ENCODE results near the gene HDAC11.

The HDAC11 gene

DNA sequence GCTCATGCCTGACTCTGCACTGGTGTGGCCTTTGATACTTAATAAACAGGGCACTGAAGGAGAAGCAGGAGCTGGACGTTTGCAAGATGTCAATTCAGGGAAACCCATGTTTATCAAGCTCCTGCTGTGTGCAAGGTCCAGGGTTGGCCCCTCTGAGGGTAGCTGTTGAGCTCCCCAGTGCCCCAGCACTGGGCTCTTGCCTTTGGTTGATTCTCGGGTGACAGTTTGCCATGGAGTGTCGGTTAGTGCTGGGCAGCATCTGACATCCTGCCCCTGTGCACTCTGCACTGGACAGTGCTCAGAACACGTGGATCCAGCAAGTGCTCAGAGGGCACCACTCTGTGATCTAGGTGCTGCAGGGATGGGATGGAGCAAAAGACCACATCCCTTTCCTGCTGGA is 7.3 kb downstream of the HDAC11 start:
- Histone ChIP-seq H3K36me3 (ENCODE audit: insufficient read depth, low read length) (no peaks in the 10 kb centered on the region), H3K27ac (no peak overlapping the region), H3K4me3 (no peak overlapping the region), H3K9ac (ENCODE audit: insufficient read length) (no peak overlapping the region), H3K9me3 (ENCODE audit: low read depth, low read length) (no peaks in the 10 kb centered on the region)
- DNase-seq (ENCODE audit: low read depth, low spot score) = no peak
- no peak for TF ChIP-seq POLR2AphosphoS5 (IDR thresholded peaks at IDR 0.05; ENCODE audit: borderline replicate concordance, low read depth, low read length)
- TF ChIP-seq FOXP2 (optimal IDR thresholded peaks at IDR 0.05; ENCODE audit: control extremely low read depth, extremely low read length, insufficient read depth) = no peak
- no peak for TF ChIP-seq EZH2 (IDR thresholded peaks at IDR 0.05)

DNA sequence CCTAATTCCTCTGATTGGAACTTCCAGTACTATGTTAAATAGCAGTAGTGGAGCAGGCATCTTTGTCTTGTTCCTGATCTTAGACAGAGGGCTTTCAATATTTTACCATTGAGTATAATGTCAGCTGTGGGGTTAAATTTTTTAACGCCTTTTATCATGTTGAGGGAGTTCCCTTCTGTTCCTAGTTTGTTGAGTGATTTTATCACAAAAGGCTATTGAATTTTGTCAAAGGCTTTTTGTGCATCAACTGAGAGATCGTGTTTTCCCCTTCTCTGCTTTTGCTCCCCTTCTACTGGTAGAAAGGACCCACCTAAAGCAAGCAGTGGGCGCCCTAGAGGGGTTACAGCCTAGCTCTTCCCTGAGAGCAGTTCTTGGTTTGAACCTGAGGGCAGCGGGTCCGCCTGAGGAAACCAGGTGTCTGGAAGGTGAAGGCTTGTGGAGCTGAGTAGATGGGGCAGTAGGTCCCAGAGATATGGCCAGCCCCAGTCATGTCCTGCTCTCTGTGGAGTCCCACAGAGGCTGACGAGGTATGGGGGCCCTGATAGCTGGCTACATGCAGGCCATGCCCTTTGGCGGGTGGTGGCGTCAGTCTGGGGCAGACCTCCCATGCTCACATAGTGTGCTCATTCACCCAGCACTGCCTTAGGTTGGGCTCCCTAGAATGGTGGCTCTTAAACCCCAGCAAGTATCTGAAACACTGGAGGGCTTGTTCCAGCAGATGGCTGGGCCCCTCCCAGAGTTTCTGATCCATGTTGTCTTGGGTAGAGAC is 11.3 kb downstream of the HDAC11 start:
- Histone ChIP-seq H3K4me3 (no peak overlapping the region), H3K27ac (no peak overlapping the region), H3K9ac (ENCODE audit: insufficient read length) (no peak overlapping the region), H3K9me3 (ENCODE audit: low read depth, low read length) (no peaks in the 10 kb centered on the region), H3K36me3 (ENCODE audit: insufficient read depth, low read length) (no peaks in the 10 kb centered on the region)
- TF ChIP-seq EZH2 (IDR thresholded peaks at IDR 0.05) (no peak), POLR2AphosphoS5 (IDR thresholded peaks at IDR 0.05; ENCODE audit: borderline replicate concordance, low read depth, low read length) (no peak)
- no peak for DNase-seq (ENCODE audit: low read depth, low spot score)

DNA sequence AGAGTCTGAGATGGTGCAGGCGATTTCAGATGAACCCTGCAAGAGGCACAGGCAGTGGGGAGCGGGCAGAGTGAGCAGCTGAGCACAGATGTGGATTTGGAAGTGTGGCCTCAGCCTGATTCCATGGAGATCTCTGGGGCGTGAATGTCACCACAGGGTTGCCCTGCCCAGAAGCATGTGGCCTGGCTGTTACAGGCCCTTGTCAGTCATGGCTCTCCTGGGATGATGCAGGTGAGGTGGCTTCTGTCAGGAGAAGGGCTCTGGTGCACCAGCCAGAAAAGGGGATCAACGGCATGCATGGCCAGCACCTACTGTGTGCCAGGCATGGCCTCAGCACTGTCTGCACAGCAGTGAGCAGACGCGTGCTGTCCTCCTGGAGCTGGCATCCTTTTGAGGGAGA is 11.9 kb downstream of the HDAC11 start:
- Histone ChIP-seq H3K9me3 (ENCODE audit: low read depth, low read length) (no peaks in the 10 kb centered on the region), H3K36me3 (ENCODE audit: insufficient read depth, low read length) (no peaks in the 10 kb centered on the region), H3K4me3 (no peak overlapping the region), H3K9ac (ENCODE audit: insufficient read length) (no peak overlapping the region), H3K27ac (no peak overlapping the region)
- no peak for DNase-seq (ENCODE audit: low read depth, low spot score)
- TF ChIP-seq POLR2AphosphoS5 (IDR thresholded peaks at IDR 0.05; ENCODE audit: borderline replicate concordance, low read depth, low read length) (no peak), EZH2 (IDR thresholded peaks at IDR 0.05) (no peak)

DNA sequence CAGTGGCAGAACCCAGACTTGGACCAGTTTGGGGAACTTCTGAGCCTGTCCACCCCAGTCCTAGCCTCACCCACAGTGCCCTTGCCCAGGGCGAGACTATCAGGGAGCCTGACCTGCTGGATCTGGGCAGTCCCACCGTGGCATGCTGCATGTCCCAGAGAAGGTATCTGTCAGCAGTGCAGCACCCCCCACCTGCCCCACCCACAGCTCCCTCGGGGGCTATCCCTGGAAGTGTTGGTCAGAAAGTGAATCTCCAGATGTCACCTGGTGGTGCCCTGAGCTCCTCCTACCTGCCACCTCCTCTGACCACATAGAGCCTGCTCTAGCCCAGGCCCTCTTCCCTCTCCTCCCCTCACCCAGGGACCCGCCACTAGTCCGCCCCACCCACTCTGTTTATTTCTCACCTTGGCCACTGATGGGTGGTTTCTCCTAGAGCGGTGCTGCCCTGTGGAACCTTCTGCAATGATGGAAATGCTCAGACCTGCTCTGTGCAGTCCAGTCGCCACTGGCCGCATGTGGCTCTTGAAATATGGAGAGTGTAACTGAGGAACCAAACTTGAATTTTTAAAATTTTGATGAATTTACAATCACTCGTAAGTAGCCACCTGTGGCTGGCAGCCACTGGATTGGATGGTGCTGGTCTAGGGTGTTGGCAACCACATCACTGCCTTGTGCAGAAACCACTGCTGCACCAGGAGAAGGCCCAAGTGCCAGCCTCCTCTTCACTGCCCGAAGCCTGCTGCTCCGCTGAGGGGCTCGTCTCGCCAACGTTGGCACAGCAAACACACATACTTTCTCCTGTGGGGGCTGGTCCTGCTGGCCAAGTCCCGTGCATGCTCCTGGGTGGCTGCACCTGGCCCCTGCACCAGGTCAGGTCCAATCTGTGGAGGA is 13.1 kb downstream of the HDAC11 start:
- Histone ChIP-seq H3K36me3 (ENCODE audit: insufficient read depth, low read length) (no peaks in the 10 kb centered on the region), H3K9me3 (ENCODE audit: low read depth, low read length) (no peaks in the 10 kb centered on the region), H3K27ac (no peak overlapping the region), H3K9ac (ENCODE audit: insufficient read length) (no peak overlapping the region), H3K4me3 (no peak overlapping the region)
- TF ChIP-seq EZH2 (IDR thresholded peaks at IDR 0.05) (no peak), FOXP2 (optimal IDR thresholded peaks at IDR 0.05; ENCODE audit: control extremely low read depth, extremely low read length, insufficient read depth) (no peak), POLR2AphosphoS5 (IDR thresholded peaks at IDR 0.05; ENCODE audit: borderline replicate concordance, low read depth, low read length) (no peak)
- no peak for DNase-seq (ENCODE audit: low read depth, low spot score)

DNA sequence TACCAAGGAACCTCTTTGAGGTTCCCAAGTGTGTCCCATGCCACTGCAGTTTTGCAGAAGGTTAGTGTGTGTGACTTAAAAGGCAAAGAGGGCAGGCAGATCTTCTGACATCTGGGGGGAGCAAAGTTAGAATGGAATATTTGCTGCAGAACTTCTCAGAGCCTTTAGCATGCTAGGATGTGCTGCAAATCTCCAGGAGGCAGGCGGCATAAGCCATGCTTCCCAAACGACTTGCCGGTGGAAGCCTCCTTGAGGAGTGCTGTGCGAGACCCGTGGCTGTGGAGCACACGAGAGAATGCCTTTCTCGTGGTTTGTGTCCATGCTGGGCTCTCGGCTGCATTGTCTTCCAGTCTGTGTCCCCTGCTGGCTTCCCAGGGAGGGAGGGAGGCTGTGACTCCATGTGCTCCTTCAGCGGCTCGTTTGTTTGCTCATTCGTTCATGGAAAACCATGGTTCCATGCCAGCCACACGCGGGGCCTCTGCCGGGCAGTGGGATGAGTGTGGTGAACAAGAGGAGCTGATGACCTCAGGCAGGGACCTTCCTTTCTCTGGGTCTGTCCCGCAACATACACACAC is 13.8 kb downstream of the HDAC11 start:
- TF ChIP-seq EZH2 (IDR thresholded peaks at IDR 0.05) = no peak
- no peak for TF ChIP-seq POLR2AphosphoS5 (IDR thresholded peaks at IDR 0.05; ENCODE audit: borderline replicate concordance, low read depth, low read length)
- no peak for TF ChIP-seq FOXP2 (optimal IDR thresholded peaks at IDR 0.05; ENCODE audit: control extremely low read depth, extremely low read length, insufficient read depth)
- Histone ChIP-seq H3K9me3 (ENCODE audit: low read depth, low read length) (no peaks in the 10 kb centered on the region), H3K4me3 (no peak overlapping the region), H3K27ac (no peak overlapping the region), H3K36me3 (ENCODE audit: insufficient read depth, low read length) (no peaks in the 10 kb centered on the region), H3K9ac (ENCODE audit: insufficient read length) (no peak overlapping the region)
- no peak for DNase-seq (ENCODE audit: low read depth, low spot score)

DNA sequence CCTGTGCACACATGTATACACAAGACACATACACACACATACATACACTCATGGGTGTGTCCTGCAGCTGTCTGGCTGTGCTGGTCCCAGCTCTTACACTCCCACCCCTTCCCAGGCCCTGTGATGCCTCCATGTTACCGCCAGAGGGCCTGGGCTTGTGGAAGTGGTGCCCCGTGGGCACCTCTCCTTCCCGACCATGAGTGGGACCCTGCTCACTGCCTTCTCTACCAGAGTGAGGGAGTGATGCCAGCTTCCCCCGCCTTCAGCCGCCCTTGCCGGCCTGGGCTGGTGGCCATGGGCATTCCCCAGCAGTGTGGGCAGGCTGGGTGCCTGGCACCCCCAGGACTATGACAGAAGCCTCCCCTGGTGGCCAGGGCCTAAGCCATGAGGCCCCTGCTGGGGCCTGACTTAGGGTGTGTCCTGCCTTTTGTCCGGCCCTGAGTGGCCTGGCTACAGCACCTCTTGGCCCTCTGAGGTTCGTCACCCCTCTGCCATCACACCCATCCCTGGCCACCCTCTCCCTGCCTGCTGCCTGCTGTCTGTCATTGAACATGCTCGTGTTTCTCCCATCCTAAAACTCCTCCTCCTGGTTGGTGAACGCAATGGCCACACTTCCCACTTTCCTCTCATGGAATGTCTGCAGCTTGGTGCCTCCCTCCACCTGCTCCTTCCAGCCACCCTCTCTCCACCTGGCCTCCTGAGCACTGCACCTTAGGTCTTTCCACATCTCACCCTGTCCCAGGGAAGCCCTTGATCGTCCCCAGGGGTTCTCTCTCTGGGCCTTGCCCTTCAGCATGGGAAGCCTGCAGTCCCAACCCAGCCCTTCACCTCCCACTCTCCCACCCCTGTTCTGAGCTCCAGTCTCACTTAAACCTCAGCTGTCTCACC is 14.6 kb downstream of the HDAC11 start:
- Histone ChIP-seq H3K27ac (no peak overlapping the region), H3K9ac (ENCODE audit: insufficient read length) (no peak overlapping the region), H3K9me3 (ENCODE audit: low read depth, low read length) (no peaks in the 10 kb centered on the region), H3K36me3 (ENCODE audit: insufficient read depth, low read length) (no peaks in the 10 kb centered on the region), H3K4me3 (no peak overlapping the region)
- no peak for TF ChIP-seq FOXP2 (optimal IDR thresholded peaks at IDR 0.05; ENCODE audit: control extremely low read depth, extremely low read length, insufficient read depth)
- TF ChIP-seq POLR2AphosphoS5 (IDR thresholded peaks at IDR 0.05; ENCODE audit: borderline replicate concordance, low read depth, low read length) = no peak
- no peak for TF ChIP-seq EZH2 (IDR thresholded peaks at IDR 0.05)
- DNase-seq (ENCODE audit: low read depth, low spot score) = no peak

DNA sequence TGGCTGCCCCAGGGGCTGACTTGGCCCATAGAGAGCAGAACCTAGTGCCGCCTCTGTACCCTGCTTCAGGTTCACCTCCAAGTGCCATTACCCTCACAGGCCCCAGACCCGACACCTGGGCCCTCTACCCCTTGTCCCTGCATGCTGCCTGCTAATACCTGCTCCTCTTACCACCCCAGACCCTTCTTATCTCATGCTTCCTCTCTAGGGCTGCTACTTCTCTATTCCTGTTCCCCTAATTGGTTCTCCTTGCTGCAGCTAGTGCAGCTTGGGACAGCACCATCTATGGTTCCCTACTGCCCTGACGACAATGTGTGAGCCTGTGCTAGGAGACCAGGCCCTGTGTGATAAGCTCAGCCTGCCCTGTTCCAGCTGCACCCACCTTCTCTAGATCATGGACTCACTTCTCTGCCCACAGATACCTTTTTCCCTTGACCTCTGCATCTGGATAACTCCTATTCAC is 15.3 kb downstream of the HDAC11 start:
- Histone ChIP-seq H3K9me3 (ENCODE audit: low read depth, low read length) (no peaks in the 10 kb centered on the region), H3K27ac (no peak overlapping the region)
- DNase-seq (ENCODE audit: low read depth, low spot score) = no peak

More for the DNA sequence above, 15.3 kb downstream of the HDAC11 start:
- no peak for TF ChIP-seq FOXP2 (optimal IDR thresholded peaks at IDR 0.05; ENCODE audit: control extremely low read depth, extremely low read length, insufficient read depth)
- no peak for TF ChIP-seq POLR2AphosphoS5 (IDR thresholded peaks at IDR 0.05; ENCODE audit: borderline replicate concordance, low read depth, low read length)
- no peak for TF ChIP-seq EZH2 (IDR thresholded peaks at IDR 0.05)
- H3K9ac ChIP-seq (ENCODE audit: insufficient read length) = no peak overlapping the region
- H3K36me3 ChIP-seq (ENCODE audit: insufficient read depth, low read length) = no peaks in the 10 kb centered on the region
- no peak overlapping the region for H3K4me3 ChIP-seq
